Measurements from ENCODE around the gene NECTIN2.
"Not testable (repeated sequence)": the region's sequence is repeated elsewhere in the genome, so short reads cannot be mapped to it uniquely, and the experiment has no call there.

NECTIN2 gene

GRCh38 chr19:44909775-44910174, 63.7 kb downstream of the NECTIN2 start:
- DNase-seq = no peak

DNA sequence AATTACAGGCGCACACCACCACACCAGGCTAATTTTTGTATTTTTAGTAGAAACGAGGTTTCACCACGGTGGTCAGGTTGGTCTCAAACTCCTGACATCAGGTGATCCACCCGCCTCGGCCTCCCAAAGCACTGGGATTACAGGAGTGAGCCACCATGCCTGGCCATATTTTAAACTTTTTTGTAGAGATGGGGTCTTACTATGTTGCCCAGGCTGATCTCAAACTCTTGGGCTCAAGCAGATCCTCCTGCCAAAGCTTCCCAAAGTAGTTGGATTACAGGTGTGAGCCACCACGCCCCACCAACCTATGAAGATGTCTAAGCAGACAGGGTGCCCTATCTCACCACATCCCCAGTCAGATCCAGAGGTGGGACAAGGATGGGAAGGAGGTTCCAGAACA, 65.8 kb downstream of the NECTIN2 start:
- not testable (repeated sequence) for DNase-seq

GRCh38 chr19:44912854-44913253, 66.8 kb downstream of the NECTIN2 start:
- no peak for DNase-seq

DNA sequence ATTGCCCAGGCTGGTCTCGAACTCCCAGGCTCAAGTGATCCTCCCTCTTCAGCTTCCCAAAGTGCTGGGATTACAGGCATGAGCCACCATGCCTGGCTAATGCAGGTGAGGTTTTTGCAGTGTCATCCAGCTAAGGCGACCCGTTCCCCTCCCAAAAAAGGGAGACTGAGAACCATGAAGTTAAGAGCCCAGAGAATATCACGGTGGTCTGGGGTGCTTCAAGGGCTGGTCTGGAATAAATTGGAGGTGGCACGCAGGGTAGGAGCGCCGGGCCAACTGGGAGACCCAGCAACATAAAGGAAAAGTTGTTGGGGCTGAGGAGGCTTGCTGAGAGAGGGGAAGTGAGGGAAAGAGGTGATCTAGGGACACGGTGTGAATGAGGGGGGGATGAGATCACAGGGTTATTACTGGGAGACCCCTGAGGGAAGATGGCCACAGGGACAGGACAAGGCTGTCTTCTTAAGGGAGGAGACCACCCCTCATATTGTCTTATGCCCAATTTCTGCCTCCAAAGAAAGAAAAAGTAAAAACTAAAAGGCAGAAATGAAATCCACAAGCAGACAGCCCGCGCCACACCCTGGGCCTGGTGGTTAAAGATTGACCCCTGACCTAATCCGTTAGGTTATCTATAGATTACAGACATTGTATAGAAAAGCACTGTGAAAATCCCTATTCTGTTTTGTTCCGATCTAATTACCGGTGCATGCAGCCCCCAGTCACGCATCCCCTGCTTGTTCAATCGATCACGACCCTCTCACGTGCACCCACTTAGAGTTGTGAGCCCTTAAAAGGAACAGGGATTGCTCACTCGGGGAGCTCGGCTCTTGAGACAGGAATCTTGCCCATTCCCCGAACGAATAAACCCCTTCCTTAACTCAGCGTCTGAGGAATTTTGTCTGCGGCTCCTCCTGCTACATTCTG, 67.7 kb downstream of the NECTIN2 start:
- not testable (repeated sequence) for DNase-seq

DNA sequence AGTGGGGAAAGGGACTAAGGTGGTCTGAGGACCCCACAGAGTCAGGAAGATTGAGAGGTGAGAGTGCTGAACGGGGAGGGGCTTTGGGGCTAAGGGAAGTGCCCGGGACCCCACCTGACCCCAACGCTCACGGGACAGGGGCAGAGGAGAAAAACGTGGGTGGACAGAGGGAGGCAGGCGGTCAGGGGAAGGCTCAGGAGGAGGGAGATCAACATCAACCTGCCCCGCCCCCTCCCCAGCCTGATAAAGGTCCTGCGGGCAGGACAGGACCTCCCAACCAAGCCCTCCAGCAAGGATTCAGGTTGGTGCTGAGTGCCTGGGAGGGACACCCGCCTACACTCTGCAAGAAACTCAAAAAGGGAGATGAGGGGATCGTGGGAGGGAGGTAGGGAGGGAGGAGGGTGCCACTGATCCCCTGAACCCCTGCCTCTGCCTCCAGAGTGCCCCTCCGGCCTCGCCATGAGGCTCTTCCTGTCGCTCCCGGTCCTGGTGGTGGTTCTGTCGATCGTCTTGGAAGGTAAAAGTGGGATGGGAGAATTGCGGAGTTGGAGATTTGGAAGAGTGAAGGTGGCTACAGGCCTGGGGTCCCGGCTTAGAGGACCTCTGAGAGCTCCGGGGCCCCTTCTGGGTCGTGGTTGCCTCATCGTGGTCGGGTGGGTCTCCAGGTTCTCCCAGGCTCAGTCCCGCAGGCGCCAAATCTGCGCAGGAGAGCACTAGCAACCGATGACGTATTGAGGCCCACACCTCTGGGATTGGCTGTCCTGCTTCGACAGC, 68.5 kb downstream of the NECTIN2 start, which contains the start of gene APOC1:
Gene APOC1, plus strand, starts transcription at position 176 of the 774 bp plus-strand sequence. Its CDS starts 284 bp downstream, at position 460.
- DNase-seq = peak; percentile 82

DNA sequence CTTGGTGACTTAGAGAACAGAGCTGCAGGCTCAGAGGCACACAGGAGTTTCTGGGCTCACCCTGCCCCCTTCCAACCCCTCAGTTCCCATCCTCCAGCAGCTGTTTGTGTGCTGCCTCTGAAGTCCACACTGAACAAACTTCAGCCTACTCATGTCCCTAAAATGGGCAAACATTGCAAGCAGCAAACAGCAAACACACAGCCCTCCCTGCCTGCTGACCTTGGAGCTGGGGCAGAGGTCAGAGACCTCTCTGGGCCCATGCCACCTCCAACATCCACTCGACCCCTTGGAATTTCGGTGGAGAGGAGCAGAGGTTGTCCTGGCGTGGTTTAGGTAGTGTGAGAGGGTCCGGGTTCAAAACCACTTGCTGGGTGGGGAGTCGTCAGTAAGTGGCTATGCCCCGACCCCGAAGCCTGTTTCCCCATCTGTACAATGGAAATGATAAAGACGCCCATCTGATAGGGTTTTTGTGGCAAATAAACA, 78.2 kb downstream of the NECTIN2 start:
- DNase-seq = no peak

DNA sequence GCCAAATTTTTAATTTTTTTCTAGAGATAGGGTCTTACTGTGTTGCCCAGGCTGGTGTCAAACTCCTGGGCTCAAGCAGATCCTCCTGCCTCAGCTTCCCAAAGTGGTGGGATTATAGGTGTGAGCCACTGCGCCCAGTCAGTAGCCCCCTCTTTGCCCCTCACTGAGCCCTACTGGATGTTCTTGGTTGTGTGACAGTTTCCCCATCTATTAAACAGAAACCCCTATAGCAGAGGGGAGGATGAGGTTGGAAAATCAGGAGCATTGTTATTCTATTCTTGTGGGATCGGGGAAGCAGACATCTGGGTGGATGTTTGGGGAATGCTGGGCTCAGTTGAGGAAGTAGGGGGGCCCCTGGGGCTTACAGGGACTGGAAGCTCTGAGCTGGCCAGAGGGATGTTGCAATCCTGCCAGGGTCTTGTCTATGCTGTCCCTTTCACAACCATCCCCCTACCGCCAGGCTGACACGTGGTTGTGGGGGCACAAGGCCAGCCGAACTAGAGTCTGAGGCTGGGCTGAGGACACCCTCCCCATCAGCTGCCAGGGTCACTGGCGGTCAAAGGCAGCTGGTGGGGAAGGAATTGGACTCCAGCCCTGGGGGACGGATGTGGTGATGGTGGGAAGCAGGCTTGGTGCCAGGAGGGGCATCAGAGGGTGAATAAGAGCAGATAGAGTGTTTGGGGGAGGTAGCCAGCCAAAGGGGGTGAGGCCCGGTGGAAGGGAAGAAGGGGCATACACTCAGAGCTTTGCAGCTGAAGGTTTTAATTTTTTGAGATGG, 79.2 kb downstream of the NECTIN2 start:
- peak; percentile 57 for DNase-seq

GRCh38 chr19:44926245-44927077, 80.4 kb downstream of the NECTIN2 start:
- DNase-seq = not testable (repeated sequence)

- peak; percentile 83 for DNase-seq
Measured at GRCh38 chr19:44927746-44928145, 81.6 kb downstream of the NECTIN2 start.

- no peak for DNase-seq
Measured at GRCh38 chr19:44930088-44930487, 84.0 kb downstream of the NECTIN2 start.

DNA sequence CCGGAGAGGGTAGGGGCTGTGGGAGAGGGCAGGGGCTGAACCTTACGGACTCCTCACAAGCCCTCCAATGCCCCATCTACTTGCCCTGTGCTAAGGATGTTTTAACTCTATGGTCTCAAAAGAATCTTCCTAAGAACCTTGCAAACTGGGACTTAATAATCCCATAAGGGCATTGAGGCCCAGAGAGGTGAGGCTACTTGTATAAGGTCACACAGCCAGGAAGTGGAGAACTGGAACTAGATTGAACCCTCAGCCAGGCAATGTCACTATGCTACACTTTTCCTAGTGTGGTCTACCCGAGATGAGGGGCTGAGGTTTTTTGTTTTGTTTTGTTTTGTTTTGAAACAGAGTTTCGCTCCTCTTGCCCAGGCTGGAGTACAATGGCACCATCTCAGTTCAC, 85.4 kb downstream of the NECTIN2 start:
- DNase-seq = no peak
